HepG2 (cell line): Measurements from ENCODE around the gene OTOP3. TPM values are rescaled to one million over a fixed set of nuclear protein-coding genes. Genes with fewer than 3 reads are reported as not detected.

Experiments
- ARNTL ChIP-seq: sonication (generic); formaldehyde crosslinking; IDR thresholded peaks from 2 replicates; pipeline ENCODE4 v1.4.0; 2020; ENCODE audit warnings: mild to moderate bottlenecking, missing genetic modification reagents
- CENPBD1 ChIP-seq: sonication (generic); formaldehyde crosslinking; IDR thresholded peaks from 2 replicates; pipeline ENCODE4 v1.8.0; 2022; ENCODE audit warnings: missing genetic modification reagents, low read depth, mild to moderate bottlenecking, borderline replicate concordance
- DMAP1 ChIP-seq: IDR thresholded peaks from 2 replicates; pipeline ENCODE4 v1.6.1; 2016
- FOXA3 ChIP-seq: IDR thresholded peaks from 2 replicates; pipeline ENCODE4 v1.6.1; 2016; ENCODE audit warnings: missing genetic modification reagents, missing compliant biosample characterization
- HDAC1 ChIP-seq: sonication (generic); formaldehyde crosslinking; IDR thresholded peaks from 2 replicates; pipeline ENCODE4 v1.5.1; 2020; ENCODE audit warnings: mild to moderate bottlenecking, missing genetic modification reagents
- HMGXB4 ChIP-seq, 2 experiments: sonication (generic) in 1 of 2; formaldehyde crosslinking in 1 of 2; IDR thresholded peaks; 2 replicates each; pipeline versions ENCODE4 v1.4.0 to v1.6.1; 2018 to 2020; ENCODE audit warnings: missing genetic modification reagents in 2 of 2, borderline replicate concordance in 1 of 2, low read depth in 1 of 2, mild to moderate bottlenecking in 1 of 2, missing biosample characterization in 1 of 2
- HOMEZ ChIP-seq: IDR thresholded peaks from 2 replicates; pipeline ENCODE4 v1.6.1; 2016; ENCODE audit warnings: low read depth
- IRX3 ChIP-seq: sonication (generic); formaldehyde crosslinking; IDR thresholded peaks from 2 replicates; pipeline ENCODE4 v1.8.1; 2023; ENCODE audit warnings: mild to moderate bottlenecking, low read depth, missing genetic modification reagents, borderline replicate concordance
- KLF6 ChIP-seq: IDR thresholded peaks from 2 replicates; pipeline ENCODE4 v1.8.0; 2016; ENCODE audit warnings: missing biosample characterization, missing genetic modification reagents
- MEIS1 ChIP-seq: sonication (generic); formaldehyde crosslinking; IDR thresholded peaks from 2 replicates; pipeline ENCODE4 v1.9.0; 2021; ENCODE audit warnings: mild to moderate bottlenecking, missing genetic modification reagents, moderate library complexity, borderline replicate concordance
- MTA1 ChIP-seq: sonication (generic); formaldehyde crosslinking; IDR thresholded peaks from 2 replicates; pipeline ENCODE4 v1.4.0; 2020; ENCODE audit warnings: missing genetic modification reagents, mild to moderate bottlenecking, borderline replicate concordance
- RXRA ChIP-seq: sonication (generic); formaldehyde crosslinking; IDR thresholded peaks from 2 replicates; pipeline ENCODE4 v1.5.1; 2020; ENCODE audit warnings: missing genetic modification reagents
- TEAD2 ChIP-seq: sonication (generic); formaldehyde crosslinking; IDR thresholded peaks from 2 replicates; pipeline ENCODE4 v1.9.0; 2021; ENCODE audit warnings: missing genetic modification reagents
- ZBTB7A ChIP-seq: sonication (generic); formaldehyde crosslinking; IDR thresholded peaks from 2 replicates; pipeline ENCODE4 v1.8.0; 2022; ENCODE audit warnings: mild to moderate bottlenecking, missing genetic modification reagents
- ZC3H4 ChIP-seq: sonication (generic); formaldehyde crosslinking; IDR thresholded peaks from 2 replicates; pipeline ENCODE4 v1.4.0; 2020; ENCODE audit warnings: missing genetic modification reagents, borderline replicate concordance
- ZFP1 ChIP-seq: IDR thresholded peaks from 2 replicates; pipeline ENCODE4 v1.6.1; 2016
- ZFX ChIP-seq: sonication (generic); formaldehyde crosslinking; IDR thresholded peaks from 2 replicates; pipeline ENCODE4 v1.4.0; 2020; ENCODE audit warnings: mild to moderate bottlenecking, low read depth, missing genetic modification reagents, moderate library complexity
- ZNF136 ChIP-seq: sonication (generic); formaldehyde crosslinking; IDR thresholded peaks from 2 replicates; pipeline ENCODE4 v1.8.1; 2022; ENCODE audit warnings: low read depth, mild to moderate bottlenecking, moderate library complexity, missing genetic modification reagents
- ZNF552 ChIP-seq: sonication (generic); formaldehyde crosslinking; IDR thresholded peaks from 2 replicates; pipeline ENCODE4 v1.9.0; 2022; ENCODE audit warnings: missing genetic modification reagents, mild to moderate bottlenecking, borderline replicate concordance
- ZNF564 ChIP-seq: sonication (generic); formaldehyde crosslinking; IDR thresholded peaks from 2 replicates; pipeline ENCODE4 v1.8.1; 2023; ENCODE audit warnings: mild to moderate bottlenecking, missing genetic modification reagents
- polyA plus RNA-seq, 8 experiments: library from polyadenylated mRNA; depleted of rRNA in 3 of 8; stranded (reverse) in 7 of 8; unstranded in 1 of 8; fragments of >200 nt; fragmentation: Illumina TruSeq in 4 of 8; extraction: Trizol in 4 of 8; gene quantifications; 2 replicates each; pipeline versions ENCODE4 v1.2.1 to v1.2.3, GENCODE V29; 2011 to 2016; ENCODE audit warnings: low read depth in 4 of 8, missing spikeins in 1 of 8, mixed read lengths in 1 of 8; ENCODE audit not compliant: insufficient read depth in 1 of 8
- total RNA-seq, 5 experiments: library from RNA; depleted of rRNA; stranded (reverse); fragments of >200 nt; fragmentation: Illumina TruSeq; extraction: Trizol; gene quantifications; 2 replicates each; pipeline ENCODE4 v1.2.3, GENCODE V29; 2016; ENCODE audit warnings: low read depth in 1 of 5
- TF ChIP-seq, protein P1 (sequence below): sonication (generic); formaldehyde crosslinking; IDR thresholded peaks from 2 replicates; pipeline ENCODE4 v1.5.1; 2020; ENCODE audit warnings: mild to moderate bottlenecking, missing genetic modification reagents
- TF ChIP-seq, protein P2 (sequence below): IDR thresholded peaks from 2 replicates; pipeline ENCODE4 v1.6.1; 2012; ENCODE audit warnings: inconsistent platforms

The OTOP3 gene
- total and polyA plus RNA-seq, 2 of the 13 experiments (the other 11 are each of a cell fraction or from before 2014, with no cell fraction given): not detected

- TF ChIP-seq HOMEZ (CRISPR knock-in tag) (no peak), ZNF552 (0 out of 2 replicates have a peak, but pooled peaks have one; percentile 81), CENPBD1 (CRISPR knock-in tag) (no peak), ZFP1 (CRISPR knock-in tag) (peak; percentile 98), ZC3H4 (peak; percentile 39; the same call in 1 of the 2 replicates), ZNF136 (0 out of 2 replicates have a peak, but pooled peaks have one; percentile 35), HMGXB4 (CRISPR knock-in tag; IDR thresholded peaks at IDR 0.05; ENCODE audit: borderline replicate concordance in 1 of 2, low read depth in 1 of 2) (peak; percentile 71 to 83), DMAP1 (CRISPR knock-in tag) (peak; percentile 94), MEIS1 (CRISPR knock-in tag) (peak; percentile 72), HDAC1 (CRISPR knock-in tag) (no peak), ZNF564 (CRISPR knock-in tag) (0 out of 2 replicates have a peak, but pooled peaks have one; percentile 63), KLF6 (CRISPR knock-in tag) (peak; percentile 84; the same call in 1 of the 2 replicates), MTA1 (CRISPR knock-in tag) (peak; percentile 78; the same call in 1 of the 2 replicates), RXRA (CRISPR knock-in tag) (peak; percentile 79), ZBTB7A (no peak; the same call in 1 of the 2 replicates), ARNTL (CRISPR knock-in tag) (peak; percentile 96), FOXA3 (CRISPR knock-in tag) (0 out of 2 replicates have a peak, but pooled peaks have one; percentile 52), IRX3 (CRISPR knock-in tag) (peak; percentile 42; the same call in 1 of the 2 replicates), ZFX (CRISPR knock-in tag) (peak; percentile 32; the same call in 1 of the 2 replicates), TEAD2 (CRISPR knock-in tag) (peak; percentile 85; the same call in 1 of the 2 replicates)
- TF ChIP-seq, protein P1, sequence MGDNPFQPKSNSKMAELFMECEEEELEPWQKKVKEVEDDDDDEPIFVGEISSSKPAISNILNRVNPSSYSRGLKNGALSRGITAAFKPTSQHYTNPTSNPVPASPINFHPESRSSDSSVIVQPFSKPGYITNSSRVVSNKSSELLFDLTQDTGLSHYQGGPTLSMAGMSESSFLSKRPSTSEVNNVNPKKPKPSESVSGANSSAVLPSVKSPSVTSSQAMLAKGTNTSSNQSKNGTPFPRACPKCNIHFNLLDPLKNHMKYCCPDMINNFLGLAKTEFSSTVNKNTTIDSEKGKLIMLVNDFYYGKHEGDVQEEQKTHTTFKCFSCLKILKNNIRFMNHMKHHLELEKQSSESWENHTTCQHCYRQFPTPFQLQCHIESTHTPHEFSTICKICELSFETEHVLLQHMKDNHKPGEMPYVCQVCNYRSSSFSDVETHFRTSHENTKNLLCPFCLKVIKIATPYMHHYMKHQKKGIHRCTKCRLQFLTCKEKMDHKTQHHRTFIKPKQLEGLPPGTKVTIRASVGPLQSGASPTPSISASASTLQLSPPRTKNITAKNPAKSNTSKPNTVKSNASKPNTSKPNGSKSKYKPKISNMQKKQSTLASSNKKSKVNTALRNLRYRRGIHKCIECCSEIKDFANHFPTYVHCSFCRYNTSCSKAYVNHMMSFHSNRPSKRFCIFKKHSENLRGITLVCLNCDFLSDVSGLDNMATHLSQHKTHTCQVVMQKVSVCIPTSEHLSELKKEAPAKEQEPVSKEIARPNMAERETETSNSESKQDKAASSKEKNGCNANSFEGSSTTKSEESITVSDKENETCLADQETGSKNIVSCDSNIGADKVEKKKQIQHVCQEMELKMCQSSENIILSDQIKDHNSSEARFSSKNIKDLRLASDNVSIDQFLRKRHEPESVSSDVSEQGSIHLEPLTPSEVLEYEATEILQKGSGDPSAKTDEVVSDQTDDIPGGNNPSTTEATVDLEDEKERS (CRISPR knock-in tag): peak; percentile 90
- TF ChIP-seq, protein P2, sequence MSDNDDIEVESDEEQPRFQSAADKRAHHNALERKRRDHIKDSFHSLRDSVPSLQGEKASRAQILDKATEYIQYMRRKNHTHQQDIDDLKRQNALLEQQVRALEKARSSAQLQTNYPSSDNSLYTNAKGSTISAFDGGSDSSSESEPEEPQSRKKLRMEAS: peak; percentile 99
Measured at GRCh38 chr17:74960570-74961342, 25.1 kb downstream of the OTOP3 start (continued).
